DND-41 (cell line): Measurements from ENCODE around the gene ADGRG7.

Experiments used
- CTCF ChIP-seq: IDR thresholded peaks from 2 replicates; pipeline ENCODE4 v1.5.1; 2012; ENCODE audit warnings: borderline replicate concordance, low read length, moderate library complexity, mild to moderate bottlenecking; ENCODE audit not compliant: poor library complexity, severe bottlenecking; ENCODE audit errors: extremely low read depth
- EZH2 ChIP-seq: IDR thresholded peaks from 3 replicates; pipeline ENCODE4 v1.6.1; 2012; ENCODE audit warnings: borderline replicate concordance, low read depth, mild to moderate bottlenecking, moderate library complexity, low read length, inconsistent platforms; ENCODE audit not compliant: severe bottlenecking

- TF ChIP-seq CTCF (no peak), EZH2 (no peak)
These were observed 117.3 kb downstream of the ADGRG7 start for GRCh38 chr3:100726706-100727105.
